ENCODE measurements around the gene LRCH1.

Gene LRCH1

DNA sequence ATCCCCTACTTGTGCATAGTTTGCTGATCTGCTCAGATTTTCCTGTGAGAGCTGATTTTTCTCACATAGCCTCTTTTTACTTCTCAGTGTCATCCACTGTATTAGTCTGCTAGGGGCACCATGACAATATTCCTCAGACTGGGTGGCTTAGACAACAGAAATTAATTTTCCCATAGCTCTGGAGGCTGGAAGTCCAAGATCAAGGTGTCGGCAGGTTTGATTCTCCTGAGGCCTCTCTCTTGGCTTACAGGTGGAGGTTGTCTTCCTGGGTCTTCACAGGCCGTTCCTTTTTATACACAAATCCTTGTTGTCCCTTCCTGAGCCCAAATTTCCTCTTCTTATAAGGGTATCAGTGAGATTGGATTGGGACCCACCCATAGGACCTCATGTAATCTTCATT lies 9.2 kb downstream of the LRCH1 start:
- no peak for DNase-seq (ENCODE audit: low spot score)

DNA sequence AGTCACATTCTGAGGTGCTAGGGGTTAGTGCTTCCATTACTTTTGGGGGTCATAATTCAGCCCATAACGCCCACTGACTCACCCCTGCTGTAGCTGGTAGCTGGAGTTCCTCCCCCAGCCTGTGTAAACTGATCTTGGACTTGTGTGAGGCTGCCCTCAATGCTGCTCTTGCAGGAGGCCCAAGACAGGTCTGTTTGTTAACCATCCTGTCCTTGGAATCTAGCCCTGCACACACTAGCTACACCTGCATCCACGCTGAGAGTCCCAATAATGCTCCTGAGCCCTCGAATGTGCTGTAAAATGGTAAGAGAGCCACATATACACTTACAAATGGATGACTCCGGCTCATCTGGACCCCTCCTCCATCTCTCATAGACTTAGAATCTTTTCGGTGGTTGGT lies 9.6 kb downstream of the LRCH1 start:
- DNase-seq (ENCODE audit: low spot score): no peak

DNA sequence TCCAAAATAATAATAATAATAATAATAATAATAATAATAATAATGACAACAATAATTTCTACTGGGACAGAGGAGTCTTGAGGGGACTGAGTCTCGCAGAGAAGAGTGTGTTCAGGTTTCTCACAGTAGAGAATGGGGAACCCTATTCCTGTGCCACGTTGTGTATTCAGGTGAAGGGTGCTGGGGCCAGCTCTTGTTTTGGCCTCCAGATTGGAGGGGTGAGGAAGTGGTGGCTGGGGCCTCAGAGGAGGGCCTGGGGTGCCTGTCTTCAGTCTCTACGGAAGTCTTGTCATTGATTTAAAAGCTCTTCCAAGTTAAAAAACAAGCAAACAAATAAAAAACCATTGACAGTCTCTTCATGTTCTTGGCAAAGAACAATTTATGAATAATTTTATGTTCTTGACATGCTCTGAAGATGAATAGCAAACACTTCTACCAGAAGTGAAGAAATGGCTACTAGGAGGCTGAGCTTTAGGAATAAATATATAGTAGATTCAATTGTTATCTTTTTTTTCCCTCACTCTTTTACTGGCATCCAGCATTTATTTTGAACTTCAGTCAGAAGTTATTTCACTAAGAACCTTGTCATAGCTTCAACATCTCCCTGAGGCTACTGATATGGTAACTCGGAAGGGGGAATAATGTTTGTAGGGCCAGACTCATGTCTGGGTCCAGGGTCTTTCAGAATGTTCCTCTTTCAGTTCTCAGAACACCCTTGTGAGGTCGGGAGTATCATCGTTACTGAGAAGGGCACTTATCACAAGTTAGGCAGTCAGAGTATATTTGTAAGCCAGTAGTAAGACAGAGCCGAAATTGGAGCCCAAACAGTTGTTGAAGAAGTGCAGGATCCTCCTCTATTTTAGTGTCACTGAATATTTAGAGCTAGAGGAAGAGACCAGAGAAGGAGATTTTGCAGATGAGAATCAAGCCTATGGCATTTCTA lies 13.1 kb downstream of the LRCH1 start:
- DNase-seq (ENCODE audit: low spot score): no peak

DNA sequence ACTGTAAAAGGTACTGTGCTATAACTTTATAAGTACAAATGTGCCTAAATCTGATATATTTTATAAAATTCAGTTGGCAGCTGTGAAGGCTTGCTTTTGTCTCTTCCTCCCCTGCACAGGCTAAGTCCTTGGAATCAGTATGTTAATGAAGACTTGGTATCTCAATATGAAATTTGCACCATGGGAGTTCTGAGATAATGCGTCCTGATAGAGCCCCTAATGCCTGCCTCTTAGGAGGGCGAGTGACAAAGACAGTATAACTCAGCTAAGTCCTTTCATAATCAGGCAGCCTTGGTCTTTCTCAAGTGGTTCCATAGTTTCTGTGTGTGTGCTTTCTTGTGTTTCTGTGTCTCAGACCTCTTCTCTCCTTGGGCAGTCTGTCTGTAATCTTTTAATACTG lies 14.7 kb downstream of the LRCH1 start:
- peak; percentile 38 for DNase-seq (ENCODE audit: low spot score)

DNA sequence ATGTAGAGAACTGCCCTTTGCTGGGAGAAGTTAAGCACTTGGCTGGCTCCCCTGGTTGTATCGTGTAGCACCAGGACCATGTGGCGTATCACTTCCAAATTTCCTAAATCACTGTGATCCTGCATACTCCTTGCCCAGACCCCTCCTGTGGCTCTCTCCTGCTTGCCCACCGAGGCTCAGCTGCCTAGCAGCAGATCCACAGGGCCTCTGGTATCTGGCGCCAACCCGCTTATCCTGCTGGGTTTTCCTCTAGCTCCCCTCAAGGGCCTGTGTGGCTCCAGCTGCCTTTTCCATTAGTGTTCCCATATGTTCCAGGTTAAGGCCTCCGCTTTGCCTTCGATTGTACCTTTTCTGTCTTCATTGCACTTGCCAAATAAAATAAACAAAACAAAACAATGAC lies 16.5 kb downstream of the LRCH1 start:
- peak; percentile 84 for DNase-seq (ENCODE audit: low spot score)

DNA sequence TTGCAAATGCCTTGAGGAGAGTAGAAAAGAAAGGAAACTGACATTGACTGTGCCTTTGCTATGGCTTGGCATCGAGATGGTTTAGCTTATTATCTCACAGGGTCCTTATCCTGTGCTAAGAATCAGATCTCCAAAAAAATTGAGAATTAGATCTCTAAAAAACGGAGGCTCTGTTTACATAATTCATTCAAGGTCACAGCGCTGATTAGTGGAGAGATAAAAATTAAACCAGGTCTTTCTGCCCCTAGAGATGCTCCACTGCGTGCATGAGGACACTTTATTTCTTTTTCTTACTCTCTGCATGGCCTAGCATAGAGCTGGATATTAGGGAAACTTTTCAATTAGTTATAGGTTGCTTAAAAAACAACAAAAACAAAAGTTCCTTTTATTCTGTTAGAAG lies 17.3 kb downstream of the LRCH1 start:
- no peak for DNase-seq (ENCODE audit: low spot score)

DNA sequence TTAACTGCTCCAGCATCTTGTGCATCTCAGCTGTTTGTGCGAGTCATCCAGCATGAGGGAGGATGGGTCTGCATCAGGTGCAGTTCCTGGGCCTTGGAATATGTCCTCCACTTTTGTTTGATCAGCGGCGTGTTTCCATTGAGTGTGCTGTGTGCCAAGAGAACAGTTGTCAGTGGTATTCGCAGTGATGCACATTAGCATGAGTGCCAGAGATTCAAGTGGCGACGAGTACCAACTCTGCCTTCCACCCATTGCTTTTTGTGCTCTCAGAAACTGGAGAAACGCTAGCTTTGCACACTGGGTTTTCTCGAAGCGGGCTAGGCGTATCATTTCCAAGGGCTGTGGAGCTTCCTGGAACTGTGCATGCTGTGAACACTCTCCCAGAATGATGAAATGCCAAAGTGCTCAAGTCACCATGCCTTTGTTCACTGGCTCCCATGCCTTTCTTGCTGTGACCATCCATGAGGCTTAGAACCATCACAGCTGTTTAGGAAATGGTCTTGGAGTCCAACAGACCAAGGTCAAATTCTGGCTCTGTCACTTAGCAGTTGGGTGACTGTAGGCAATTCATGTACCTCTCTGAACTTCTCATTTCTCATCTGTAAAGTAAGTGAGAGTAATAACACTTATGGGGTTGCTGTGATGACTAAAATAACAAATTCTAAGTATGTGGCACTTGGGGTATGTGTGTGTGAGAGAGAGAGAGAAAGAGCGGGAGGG lies 18.4 kb downstream of the LRCH1 start:
- DNase-seq (ENCODE audit: low spot score): no peak

DNA sequence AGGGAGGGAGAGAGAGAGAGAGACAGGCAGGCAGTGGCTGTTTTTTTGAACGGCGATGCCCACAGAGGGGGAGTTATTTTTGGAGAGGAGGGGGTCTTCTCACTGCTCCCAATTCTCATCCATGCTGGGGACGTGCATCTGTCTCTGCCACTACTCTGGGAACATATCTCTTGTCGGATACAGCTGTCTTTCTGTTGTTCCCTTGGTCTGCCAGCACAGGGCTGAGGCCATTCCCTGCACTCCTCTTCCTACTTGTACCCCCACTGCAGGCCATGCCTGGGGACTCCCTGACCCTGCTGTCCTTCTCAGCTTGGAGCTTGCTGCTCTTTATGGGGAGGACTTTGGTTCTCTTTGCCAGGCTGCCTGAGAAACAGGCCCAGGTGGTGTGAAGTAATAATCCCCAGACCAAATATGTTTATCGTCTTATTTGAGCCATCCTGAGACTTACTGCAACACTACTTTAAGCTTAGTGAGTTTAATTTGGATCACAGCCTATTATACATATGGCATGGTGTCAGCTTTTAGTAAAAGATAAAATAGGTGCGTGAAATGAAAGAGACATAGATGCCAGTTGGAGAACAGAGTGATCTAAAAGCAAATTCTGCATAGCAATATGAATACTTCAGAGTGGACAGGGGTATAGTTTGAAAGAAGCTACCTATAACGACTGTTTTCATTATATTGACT lies 19.1 kb downstream of the LRCH1 start:
- DNase-seq (ENCODE audit: low spot score): peak; percentile 52

DNA sequence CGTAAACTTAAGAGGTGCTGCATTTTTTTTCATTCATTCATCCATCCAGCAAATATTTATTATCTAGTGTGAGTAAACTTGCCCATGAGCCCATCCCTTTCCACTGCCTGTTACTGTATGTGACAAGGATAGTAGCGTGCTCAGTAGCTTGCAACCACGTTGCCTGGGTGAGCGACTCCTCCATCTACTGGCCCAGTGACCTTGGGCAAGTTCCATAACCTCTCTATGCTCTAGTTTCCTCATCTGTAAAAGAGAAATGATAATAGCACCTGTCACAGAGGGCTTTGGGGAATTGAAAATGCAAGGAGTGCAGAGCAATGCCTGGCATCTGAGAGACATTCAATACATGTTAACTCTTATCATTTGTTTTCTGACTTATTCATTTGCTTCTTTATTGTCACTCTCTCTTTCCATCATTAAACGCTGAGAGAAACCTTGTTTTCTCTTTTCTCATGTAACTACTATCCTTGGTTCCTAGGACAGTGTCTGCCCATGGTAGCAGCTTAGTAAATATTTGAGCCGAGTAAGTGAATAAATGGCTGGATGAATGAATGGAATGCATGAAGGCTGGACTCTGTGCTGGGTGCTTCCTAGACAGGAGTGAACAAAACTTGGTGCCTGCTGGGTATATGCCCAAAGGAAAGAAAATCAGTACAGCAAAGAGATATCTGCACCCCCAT lies 19.9 kb downstream of the LRCH1 start:
- DNase-seq (ENCODE audit: low spot score): no peak

DNA sequence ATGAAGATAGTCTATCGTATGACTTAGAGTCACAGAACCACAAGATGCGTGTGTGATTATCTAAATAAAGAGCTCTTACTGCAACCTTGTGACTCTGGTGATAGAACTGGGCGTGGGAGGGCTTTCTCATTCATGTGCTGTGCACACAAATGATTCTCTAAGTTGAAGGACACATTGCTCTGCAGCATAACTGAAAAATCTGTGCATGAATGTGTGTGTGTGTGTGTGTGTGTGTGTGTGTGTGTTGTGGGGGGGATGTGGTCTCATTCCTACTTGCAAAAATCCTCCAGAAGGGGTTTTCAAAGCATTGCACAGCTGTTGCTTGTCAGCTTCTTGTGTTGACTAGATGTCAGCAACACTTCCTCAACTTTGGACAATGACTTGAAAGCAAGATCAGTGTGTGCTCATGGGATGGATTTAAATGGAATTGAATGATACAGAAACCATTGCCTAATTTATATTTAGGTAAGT lies 22.4 kb downstream of the LRCH1 start:
- no peak for DNase-seq (ENCODE audit: low spot score)

DNA sequence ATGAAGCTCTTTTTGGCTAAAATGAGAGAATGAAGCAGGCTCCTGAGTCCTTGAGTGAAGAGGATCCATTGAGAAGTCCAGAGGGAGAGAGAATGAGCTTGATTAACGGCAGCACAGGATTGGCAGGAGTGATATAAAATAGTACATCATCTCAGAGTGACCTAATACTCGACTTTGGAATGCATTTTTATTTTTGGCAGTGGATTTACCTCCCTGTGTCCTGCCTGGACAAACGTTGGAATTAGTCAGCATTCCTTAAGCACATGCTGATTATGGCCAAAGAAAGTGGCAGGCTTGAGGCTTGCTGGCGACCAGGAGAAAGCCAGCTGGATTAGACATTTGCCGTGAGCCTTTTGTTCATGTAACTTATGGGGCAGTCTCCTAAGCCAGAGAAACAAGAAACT lies 22.9 kb downstream of the LRCH1 start:
- DNase-seq (ENCODE audit: low spot score): no peak

DNA sequence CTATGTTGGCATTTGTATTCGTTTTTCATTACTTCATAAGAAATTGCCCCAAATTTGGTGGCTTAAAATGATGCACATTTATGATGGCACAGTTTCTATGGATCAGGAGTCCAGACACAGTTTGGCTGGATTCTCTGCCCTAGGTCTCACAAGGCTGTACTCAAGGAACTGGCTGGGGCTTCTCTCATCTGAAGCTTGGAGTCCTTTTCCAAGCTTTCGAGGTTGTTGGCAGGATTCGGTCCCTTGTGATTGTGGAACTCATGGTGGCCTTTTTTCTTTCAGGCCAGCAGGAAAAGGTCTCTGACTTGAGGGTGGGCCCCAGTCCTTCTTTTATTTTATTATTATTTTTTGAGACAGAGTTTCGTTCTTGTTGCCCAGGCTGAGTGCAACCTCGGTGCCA lies 23.8 kb downstream of the LRCH1 start:
- no peak for DNase-seq (ENCODE audit: low spot score)

DNA sequence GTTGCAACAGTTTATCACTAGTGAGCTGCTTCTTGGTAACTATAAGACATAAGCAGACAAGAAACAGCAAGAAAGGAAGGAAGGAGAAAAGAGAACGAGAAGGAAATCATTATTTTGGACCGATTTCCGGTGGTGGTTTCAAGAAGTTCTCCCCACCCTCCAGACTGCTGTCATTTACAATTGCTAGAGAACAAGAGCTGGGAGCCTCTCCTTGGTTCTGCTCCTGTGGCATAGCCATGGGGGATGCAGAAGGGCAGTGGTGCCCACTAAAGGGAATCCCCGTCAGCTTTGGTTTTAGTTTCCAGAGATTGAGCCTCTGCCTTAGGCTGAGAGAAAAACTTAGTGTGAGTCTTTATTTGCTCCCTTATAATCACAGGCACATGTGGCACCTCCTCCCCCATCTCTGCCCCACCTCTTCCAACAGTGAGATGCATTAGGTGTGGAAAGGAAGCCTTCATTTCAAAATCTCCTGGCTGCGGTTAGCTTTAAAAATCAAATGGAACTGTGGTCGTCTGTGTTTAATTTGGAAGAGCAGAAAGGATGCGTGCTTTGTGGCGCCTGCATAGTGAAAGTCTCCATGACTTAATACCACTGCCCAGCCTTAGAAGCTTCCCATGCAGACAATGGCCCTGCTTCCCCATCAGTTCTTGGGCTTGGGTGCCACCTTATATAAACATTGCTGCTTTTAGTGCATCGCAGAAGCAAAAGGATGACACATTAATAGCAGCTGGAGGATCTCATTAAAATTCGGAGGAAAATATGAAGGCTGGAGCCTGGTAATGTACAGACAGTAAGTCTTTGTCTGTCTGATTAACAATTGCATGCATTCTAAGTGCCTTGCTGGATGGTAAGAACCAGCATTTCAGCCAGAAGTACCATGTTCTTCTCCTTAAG lies 25.0 kb downstream of the LRCH1 start:
- no peak for DNase-seq (ENCODE audit: low spot score)

DNA sequence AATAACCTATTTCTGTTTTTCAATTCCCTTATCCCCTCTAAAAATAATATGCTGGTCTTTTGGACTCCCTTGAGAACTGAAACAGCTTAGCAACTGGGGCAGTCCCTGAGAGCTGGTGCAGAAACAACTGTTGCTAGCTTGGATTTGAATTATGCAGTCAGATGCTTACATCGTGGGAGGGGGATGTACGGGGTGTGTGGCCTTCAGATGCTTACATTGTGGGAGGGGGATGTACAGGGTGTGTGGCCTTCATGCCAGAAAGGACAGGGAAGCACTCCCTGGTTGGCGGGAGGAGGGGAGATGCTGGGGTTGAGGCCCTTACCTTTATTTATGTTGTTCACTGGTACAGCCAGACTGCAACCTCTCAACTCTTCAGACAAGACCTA lies 25.6 kb downstream of the LRCH1 start:
- peak; percentile 41 for DNase-seq (ENCODE audit: low spot score)

DNA sequence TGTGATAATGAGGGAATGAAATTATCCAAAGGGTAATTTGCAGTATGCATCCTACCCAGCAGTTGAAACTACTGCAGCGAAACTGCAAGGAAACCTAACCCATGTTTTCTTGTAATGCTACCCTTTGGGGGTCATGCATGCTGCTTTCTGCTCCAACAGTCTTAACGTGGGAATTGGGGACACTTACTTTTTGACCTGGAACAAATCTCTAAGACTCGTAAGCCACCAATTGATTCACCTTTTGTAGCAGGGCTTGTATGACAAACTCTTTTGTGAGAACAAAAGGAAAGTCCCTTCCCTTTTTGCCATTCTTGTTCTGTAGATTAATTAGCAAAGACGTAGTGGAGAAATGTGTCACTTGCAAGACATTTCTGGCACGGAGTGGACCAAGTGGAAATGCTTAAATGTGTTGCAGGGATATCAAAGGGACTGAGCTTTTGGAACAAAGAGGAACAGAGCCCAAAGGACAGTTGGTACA lies 27.4 kb downstream of the LRCH1 start:
- DNase-seq (ENCODE audit: low spot score): no peak

DNA sequence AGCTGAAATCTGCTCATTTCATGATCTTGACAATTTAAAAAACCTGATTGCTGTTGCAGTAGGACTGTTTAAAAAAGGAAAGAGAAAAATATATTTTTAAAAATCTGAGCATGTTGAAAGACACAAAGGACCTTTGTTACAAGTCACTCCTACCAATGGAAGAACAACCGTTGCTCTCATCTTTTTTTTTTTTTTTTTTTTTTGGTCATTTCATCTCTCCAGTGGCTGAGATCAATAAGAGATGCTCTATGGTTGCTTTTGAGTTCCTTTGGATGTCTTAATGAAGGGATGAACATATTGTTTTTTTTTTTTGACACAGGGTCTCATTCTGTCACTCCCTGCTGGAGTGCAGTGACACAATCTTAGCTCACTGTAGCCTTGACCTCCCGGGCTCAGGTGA lies 29.2 kb downstream of the LRCH1 start:
- no peak for DNase-seq (ENCODE audit: low spot score)

DNA sequence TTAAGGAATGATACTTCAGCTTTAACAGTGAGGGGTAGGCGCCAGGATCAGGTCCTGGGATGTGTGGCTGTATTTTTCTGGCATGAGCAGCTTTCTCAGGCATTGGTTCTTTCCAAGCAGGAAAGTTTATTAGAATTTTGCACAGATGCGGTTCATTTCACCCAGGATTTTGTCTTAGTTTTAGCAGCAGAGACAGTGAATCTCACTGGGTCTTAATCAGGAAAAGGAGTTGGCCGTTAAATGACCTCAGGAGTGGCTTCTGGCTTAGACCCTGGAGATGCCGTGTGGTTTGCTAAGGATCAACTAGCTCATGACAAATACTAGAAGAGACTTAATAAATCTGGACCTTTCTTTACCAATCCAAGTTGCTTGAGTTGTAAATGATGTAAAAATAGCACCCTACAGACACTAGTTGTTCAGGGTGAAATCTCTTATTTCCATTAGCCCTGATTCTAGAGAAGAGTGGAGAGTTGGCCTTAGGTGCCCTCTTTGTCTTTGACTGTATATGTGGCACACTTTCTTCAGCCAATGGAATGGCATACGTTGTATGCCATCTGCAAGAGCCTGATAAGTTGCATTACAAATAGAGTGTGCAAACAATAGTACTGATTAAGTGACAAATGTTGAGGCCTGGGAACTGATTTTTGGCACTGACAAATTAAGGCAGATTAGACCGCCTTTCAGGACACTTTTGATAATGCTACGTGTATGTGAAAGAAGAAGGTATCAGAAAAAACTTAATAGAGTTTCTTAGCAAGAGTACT lies 34.0 kb downstream of the LRCH1 start:
- no peak for DNase-seq (ENCODE audit: low spot score)

DNA sequence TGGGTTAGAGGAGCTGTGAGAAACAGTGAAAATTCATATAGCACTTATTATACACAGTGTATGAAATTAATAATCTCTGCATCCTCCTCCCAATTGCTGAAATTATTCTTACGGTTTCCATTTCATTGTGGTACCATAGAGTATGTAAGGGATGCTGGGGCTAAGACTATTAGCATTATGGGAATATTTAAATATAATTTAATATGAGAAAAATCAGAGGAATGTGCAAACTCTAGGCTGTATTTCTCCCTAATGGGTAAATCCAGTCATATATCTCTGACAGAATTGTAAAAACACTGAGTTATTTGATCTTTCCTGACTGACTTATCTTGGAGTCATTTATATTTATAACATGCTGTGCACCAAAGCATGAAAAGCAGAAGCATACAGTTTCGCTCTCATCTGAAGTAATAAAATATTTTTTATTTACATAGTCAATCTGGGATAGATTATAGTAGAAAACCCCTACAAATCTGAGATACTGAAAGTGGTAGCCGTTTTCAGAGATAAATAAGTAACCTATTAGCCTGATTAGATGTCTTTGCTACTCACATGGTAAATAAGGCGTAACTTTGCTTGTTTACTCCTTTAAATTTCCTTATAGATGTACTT lies 34.9 kb downstream of the LRCH1 start:
- no peak for DNase-seq (ENCODE audit: low spot score)

DNA sequence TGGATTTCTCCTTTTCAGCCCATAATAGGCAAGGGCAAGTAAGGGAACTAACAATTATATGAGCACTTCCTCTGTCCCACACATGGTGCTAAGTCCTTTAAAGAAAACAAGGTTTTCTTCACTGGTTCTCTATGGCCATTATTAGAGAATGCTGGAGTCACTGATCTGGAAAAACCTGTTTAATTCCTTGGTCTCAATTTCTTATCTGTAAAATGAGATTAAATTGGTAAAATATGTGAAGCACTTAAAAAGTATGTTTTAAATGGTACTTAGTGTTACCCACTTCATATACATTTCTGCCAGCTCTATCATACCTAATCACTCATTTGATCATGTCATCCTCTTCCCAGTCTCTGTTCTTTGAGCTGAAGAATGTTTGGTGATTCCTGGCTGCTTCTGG lies 39.4 kb downstream of the LRCH1 start:
- no peak for DNase-seq (ENCODE audit: low spot score)

DNA sequence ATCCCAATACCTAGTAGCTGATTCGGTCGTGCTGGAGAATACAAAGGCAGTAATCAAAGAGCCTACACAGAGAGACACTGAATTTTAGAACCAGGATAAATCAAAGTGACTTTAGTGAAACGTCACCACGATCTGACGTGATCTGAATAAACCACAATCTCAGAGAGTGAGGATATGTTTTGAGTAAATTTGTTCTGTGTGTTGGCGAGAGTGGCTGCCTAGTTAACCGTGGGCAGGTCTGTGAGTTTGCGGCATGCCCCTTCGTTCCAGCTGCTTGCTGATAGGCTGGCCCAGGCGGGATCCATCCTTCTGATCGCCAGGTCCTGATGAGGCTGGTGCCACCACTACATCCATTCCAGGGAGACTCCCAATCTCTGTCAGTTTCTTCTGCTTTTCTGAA lies 40.4 kb downstream of the LRCH1 start:
- DNase-seq (ENCODE audit: low spot score): no peak
